ENCODE results near the gene SMIM33.
"Not testable (repeated sequence)": the region's sequence is repeated elsewhere in the genome, so short reads cannot be mapped to it uniquely, and the experiment has no call there.

SMIM33 gene

DNA sequence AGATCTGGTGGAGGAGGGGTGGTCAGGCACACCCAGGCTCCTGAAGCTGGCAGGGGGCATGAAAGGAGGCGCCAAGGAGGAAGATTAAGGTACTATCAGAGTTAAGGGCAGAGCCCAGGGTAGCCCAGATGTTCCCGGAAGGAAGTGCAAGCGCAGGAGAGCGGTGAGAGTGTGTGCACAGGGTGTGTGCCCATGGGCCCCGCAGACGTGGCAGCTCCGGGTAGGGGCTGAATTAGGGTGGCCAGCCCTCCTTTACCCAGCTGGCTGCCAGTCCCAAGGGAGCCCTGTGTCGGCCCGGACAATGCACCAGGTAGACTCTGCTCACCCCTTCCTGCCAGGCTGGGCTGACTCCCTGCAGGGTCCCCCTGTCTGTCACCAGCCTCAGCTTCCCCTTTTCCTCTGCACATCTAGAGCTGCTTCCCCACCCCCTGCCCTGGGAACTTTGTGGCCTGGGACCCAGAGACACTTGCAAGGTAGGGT is at the start of gene SMIM33:
Gene SMIM33 (plus strand): TSS at position 184 of the 480 bp plus-strand sequence. CDS start 118 bp downstream, at position 302.
- DNase-seq = peak; percentile 60

DNA sequence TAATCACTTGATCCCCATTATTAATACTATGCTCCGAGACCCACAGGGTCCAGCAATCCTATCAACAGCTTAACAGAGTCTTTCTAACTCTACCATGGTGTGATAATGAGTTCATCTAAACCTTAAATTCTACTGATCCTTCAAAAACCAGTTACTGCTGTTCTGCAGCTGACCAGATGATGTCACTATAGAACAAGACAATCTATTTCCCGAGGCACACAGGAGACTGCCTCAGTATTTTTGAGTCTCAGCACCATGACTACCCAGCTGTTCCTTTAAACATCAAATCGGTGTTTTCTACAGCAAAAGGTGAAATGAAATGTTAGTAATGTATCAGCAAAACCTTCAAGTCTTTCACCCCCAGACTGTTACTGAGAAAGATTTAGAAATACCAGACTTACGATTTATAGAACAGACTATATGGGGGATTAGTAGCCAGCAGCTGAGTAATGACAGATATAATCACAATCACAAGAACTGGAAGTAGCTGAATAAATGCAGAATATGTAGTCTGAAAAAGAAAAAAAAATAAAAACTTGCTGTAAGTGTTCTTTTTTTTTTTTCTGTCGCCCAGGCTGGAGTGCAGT is 48.4 kb upstream of the SMIM33 start:
- peak; percentile 87 for DNase-seq

DNA sequence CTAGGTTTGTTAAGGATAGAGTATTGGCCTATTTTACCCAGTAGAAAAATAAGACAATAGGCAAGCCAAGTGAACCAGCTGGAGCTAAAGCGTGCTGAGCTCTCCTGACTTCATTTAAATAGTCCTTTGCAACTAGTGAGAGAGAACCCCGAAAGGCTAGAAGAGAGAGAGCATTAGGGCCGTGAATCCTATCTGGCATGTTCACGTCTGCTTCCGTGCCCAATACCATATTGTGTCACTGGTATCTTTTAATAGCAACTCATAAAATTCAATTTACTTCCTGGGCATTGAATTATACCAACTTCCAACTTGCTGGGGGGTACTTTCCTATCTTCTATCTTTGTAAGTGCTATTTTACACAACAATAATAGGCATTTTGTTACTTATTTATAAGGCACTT is 45.3 kb upstream of the SMIM33 start:
- no peak for DNase-seq

DNA sequence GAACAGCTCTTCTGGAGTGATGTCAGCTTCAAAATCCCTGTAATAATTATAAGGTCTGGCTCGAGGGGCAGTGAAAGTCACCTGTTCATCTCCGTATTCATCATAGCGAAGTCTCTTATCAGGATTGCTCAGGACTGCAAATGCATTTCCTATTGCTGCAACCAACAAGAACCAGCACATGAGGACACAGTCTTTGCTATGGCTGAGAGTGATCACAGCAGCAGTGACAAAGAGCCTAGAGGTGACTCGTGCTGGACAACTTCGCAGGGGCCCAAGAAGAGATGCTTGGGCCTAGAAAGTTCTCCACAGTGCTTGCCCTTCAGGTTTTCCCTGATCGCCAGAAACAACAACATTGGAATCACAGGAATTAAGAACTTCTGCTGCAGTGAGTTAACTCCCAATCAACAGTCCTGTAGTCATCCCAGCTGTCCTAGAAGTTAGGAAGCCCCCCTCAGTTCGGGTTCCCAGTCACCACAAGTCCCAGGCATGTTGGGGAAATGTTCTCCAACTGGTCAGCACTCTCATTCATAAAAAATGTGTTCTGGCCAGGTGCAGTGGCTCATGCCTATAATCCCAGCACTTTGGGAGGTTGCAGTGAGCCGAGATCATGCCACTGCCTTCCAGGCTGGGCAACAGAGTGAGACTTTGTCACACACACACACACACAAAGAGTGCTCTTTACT is 44.5 kb upstream of the SMIM33 start:
- no peak for DNase-seq

DNA sequence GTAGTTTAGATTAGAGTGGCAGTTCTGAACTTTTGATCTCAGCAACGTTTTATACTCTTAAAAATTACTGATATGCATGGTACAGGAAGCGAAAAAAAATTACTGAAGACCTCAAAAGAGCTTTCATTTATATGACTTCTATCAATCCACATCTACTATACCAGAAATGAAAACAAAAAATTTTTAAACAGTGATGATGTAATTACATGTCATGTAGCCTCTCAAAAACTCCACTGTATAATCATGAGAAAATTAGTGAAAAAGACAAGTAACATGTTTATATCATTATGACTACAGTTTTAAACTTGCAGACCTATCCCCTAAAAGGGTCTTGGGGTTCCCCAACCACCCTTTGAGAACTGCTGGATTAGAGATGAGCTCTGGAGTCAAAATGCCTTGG is 40.8 kb upstream of the SMIM33 start:
- DNase-seq = no peak

DNA sequence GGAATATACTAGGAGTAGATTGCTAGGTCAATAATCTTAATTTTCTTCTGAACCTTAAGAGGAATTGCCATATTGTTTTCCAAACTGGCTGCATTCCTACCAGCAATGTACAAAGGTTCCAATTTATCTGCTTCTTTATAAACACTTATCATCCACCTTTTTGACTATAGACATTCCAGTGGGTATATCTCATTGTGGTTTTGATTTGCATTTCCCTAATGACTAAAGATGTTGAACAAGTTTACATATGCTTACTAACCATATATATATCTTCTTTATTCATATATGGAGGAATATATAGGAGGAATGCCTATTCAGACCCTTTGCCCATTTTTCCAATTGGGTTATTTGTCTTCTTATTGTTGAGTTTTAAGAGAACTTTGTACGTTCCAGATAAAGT is 39.1 kb upstream of the SMIM33 start:
- DNase-seq = no peak

DNA sequence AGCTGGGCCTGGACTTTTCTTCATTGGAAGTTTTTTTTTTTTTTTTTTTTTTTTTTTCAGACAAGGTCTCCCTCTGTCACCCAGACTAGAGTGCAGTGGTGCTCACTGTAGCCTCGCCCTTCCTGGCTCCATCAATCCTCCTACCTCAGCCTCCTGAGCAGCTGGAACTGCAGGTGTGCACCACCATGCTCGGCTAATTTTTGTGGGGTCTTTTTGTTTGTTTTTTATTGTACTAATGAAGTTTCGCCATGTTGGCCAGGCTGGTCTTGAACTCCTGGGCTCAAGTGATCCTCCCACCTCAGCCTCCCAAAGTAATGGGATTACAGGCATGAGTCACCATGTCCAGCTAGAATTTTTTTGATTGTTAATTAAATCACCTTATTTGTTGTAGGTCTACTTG is 35.1 kb upstream of the SMIM33 start:
- DNase-seq = no peak

DNA sequence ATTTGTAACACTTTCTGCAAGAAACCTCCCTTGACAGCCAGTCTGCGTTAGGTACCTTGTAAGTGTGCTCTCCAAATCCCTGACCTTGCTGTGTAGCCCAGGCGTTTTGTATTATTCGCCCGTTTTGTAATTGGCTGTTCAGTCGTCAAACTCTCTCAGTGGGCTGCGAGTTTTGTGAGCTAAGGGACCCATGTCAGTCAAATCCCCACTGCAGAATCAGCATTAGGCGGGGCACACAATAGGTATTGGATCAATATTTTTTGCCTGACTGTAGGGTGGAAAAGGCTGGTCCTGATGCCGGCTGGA is 32.1 kb upstream of the SMIM33 start:
- DNase-seq = no peak

DNA sequence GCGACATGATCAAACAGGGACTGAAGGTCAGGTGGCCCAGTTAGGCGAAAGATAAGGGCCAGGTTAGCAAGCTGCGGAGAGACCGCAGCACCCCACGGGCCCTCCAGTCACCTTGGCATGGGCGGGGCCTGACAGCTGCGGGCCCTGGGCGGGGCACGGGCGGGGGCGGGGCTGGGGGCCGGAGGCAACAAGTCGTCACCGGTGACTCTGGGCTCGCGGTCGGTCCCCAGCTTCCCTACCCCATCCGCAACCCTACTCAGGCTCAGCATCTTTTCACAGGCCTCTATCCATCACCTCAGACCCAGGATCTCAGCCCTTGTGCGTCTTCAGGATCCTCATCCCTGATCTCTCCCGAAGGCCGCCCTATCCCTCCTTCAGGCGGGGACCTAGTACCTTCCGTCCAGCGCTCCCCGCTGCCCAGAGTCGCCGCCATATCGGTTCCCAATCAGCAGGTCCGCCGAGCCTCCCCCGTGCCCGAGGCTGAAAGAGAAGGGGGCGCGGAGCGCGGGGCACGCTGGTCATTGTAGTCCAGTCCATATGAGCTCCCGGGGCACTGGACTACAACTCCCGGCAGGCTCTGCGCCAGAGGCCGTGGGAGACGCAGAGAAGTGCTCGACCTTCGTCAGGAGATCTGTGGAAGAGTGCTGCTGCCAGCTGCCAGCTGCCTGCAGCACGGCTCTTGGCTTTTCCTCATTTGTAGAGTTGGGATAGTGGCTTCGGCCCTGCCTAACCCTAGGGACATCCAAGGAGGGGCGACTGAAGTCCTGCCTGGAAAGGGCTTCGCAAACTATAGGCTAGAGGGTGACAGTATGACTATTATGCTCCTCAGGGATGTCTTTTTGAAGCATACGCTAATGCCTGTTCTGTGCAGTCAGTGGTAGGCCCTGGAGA is 31.5 kb upstream of the SMIM33 start, which contains the start of gene DNAJC18:
Gene DNAJC18 (minus strand): TSS at position 513 of the 891 bp plus-strand sequence. CDS start 80 bp downstream, at position 433.
- peak; percentile 90 for DNase-seq

DNA sequence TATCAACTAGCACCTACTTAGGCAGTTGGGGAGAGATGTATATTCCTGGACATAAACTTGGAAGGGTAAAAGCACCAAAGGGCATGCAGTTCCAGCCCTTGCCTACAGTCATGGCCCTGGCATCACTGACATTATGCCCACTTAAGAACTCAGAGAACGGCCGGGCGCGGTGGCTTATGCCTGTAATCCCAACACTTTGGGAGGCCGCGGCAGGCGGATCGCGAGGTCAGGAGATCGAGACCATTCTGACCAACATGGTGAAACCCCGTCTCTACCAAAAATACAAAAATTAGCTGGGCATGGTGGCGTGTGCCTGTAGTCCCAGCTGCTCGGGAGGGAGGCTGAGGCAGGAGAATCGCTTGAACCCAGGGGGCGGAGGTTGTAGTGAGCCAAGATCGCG is 30.4 kb upstream of the SMIM33 start:
- not testable (repeated sequence) for DNase-seq

DNA sequence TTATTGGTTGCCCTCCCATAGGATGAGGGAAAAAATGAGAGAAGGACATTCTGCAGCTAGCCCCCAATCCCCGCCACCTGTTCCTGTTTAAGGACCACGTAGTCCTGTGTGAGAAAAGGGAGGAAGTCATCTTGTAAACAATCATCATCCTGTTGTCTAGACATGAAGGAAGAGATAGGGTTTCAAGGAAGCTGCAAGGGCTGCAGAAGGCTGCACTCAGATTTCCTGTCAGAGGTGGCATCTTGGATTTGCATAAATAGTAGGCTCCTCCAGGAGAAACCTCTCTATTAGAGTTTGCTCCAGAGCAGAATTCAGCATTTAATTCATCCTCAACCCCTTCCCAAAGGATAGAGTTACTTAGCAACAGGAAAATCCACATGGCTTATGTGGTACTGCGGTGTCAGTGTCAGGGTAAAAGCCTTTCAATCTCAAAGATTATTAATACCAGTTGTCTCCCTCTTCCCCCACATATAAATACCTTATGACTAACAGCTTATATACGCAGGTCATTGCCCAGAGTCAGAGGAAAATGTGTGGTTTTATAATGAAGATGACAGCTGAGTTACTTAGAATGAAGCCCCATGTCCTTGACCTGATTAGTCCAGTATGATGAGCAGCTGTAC is 26.9 kb upstream of the SMIM33 start:
- DNase-seq = peak; percentile 41

DNA sequence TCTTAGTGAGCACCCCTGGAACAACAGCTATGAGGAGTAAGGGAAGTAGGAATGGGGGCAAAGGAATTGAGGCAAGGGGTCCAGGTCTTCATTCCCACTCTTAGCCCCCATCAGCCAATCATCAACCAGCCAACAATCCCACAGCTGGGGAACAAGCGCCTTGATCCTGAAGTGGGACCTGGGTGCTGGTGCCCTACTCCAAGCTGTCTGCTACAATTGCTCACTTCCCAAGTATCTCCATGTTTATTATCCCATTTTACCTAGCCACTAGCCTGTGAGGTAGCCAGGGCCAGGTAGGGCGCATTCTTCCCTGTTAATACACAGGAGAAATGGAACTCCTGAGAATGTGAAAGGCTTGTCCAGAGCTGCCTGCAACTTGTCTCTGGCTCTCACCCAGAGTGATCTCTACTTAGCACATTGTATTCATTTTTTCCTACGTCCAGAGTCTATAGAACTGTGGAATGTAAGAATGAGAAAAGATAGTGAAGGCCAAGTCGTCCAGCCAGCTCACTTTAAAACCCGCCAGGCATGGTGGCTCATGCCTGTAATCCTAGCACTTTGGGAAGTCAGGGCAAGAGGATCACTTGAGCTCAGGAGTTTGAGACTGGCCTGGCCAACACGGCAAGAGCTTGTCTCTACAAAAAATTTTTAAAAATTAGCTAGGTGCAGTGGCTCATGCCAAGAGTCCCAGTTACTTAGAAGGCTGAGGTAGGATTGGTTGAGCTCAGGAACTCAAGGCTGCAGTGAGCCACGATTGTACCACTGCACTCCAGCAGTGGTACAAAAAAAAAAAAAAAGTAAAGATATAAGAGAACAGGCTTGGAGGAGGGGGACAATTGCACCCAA is 25.3 kb upstream of the SMIM33 start:
- DNase-seq = no peak

DNA sequence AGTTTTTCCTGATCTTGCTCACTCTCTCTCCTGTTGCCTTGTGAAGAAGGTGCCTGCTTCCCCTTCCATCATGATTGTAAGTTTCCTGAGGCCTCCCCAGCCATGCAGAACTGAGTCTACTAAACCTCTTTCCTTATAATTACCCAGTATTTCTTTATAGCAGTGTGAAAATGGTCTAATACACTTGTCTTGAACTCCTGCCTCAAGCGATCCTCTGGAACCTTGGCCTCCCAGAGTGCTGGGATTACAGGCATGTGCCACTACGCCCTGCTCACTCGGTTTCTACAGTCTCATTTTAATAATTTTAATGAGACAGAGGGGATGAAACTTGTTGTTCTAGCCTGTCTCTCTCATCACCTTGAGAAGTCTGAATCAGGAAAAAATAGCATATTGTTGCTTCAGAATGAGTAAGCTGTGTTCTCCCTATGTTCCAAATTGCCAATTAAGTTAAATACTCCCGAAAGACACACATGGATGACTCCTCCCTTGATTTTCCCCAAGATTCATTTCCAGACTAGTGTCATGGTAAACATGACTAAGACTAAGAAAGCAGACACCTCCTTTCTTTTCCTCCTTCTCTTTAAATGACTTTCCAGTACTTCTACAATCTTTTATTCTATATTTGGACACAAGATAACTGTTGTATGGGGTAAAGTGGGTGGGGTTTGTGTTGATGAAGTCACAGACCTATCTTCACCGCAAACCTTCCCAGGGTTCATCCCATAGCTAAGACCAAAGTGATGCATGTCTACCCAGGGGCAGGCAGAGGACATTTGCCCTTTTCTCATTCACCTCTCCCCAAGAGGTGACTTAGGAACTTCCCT is 23.6 kb upstream of the SMIM33 start:
- no peak for DNase-seq

DNA sequence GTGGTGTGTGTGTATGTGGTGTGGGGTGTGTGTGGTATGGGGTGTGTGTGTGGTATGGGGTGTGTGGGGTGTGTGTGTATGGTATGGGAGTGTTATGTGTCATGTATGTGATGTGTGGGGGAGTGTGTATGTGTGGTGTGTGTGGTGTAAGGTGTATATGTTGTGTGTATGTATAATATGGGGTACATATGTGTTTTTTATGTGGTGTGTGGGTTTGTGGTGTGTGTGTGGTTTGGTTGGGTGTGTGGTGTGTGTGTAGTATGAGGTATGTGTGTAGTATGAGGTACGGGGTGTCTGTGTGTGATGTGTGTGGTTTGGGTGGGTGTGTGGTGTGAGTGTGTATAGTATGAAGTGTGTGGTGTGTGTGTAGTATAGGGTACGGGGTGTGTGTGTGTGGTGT is 19.6 kb upstream of the SMIM33 start:
- no peak for DNase-seq

DNA sequence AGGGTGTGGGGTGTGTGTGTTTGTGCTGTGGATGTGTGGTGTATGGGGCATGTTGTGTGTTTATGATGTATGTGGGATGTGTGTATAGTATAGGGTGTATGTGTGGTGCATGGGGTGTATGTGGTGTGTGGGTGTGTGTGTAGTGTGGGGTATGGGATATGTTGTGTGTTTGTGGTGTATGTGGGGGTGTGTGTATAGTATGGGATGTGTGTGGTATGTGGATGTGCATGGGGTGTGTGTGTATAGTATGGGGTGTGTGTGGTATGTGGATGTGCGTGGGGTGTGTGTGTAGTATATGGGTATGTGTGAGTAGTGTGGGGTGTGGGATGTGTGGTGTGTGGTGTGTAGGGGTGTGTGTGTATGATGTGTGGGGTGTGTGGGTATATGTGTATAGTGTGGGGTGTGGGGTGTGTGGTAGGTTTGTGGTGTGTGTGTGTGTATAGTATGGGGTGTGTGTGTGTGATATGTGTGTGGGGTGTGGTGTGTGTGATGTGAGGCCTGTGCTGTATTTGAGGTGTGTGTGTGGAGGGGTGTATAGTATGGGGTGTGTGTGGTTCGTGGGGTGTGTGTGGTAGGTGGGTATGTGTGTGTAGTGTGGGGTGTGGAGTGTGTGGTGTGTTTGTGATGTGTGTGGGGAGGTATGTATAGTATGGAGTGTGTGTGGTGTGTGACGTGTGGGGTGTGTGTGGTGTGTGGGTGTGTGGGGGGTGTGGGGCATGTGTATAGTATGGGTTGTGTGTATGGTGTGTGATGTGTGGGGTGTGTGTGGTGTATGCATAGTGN is 18.7 kb upstream of the SMIM33 start:
- no peak for DNase-seq

DNA sequence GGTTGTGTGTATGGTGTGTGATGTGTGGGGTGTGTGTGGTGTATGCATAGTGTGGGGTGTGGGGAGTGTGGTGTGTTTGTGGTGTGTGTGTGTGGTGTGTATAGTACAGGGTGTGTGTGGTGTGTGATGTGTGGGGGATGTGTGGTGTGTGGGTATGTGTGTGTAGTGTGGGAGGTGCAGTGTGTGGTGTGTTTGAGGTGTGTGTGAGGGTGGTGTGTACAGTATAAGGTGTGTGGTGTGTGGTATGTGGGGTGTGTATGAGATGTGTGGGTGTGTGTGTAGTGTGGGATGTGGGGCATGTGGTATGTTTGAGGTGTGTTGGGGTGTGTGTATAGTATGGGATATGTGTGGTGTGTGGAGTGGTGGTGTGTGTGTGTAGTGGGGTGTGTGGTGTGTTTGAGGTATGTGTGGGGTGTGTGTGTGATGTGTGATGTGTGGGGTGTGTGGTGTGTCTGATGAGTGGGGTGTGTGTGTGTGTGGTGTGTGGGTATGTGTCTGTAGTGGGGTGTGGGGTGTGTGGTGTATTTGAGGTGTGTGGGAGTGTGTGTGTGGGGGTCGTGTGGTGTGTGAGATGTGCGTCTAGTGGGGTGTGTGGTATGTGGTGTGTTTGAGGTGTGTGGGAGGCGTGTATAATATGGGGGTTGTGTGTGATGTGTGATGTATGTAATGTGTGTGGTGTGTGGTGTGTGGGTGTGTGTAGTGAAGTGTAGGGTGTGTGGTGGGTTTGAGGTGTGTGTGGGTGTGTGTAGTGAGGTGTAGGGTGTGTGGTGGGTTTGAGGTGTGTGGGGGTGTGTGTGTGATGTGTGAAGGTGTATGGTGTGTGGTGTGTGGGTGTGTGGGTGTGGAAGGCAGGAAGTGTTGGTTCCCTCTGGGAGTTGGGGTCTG is 16.9 kb upstream of the SMIM33 start:
- peak; percentile 67 for DNase-seq

DNA sequence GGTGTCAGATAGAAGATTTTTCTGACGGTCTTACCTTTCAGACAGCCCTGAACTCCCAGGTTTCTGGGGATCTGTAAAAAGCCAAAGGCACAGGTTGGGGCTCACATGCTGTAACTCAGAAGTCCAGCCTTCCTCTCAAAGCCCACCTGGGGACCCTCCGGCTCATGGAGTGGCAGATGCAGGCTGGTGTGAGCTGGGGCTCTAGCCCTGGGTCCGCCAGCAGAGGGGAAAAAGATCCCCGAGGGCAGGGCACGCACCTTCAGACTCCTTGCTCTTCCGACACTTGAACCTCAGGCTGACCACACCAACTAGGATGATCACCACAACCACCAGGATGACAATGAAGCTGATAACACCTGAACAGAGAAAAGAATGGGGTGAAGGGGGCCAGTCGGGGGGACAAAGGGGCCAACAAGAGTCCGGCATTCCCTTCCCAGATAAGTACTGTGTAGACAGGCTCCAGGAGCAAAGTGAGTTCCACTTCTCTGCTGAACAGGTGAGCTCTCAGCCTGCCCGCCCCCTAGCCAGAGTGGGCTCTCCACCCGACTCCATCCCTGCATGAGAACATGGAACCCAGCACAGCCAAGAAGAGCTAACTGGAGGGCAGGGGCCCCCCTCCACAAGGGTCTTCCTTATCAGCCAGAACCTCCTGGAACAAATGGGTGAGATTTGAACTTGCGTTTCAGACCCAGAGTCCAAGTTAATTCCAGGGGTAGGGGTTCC is 16.1 kb upstream of the SMIM33 start:
- no peak for DNase-seq

DNA sequence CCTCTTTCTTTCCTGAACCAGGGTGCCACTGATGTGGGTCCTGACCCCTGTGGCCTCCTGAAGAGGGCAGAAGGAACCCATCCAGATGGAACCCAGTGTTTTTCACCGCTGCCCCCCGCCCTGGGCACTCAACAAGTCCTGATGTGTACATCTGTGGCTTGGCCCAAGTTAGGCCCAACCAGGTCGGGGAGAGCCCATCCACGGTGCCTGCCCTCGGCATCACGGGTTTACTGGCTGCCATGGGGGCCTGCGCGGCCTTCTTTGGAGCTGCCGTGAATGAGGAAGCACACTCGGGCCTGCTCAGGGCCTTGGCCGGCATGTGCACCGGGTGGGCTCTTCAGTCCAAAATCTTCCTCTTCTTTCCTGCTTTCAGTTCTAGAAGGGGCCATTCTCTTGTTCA is 14.0 kb upstream of the SMIM33 start:
- no peak for DNase-seq

DNA sequence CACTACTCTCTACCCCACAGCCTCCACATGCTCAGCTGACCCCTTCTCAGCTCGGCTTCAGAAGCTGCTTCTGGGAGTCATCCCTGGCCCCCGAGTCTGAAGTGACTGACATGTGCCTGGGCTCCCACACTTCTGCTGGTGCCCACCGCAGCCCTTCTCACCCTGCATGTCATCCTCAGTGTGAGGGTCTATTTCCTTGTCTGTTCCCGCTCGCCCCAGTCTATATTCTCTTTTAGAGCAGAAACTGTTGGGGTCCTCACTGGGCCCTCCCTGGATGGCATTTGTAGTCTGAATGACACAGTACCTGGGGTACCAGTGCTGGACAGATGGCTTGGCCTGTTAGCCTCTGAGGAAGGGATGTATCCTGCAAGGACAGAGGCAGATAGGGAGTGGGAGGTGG is 13.6 kb upstream of the SMIM33 start:
- no peak for DNase-seq
